DND-41 (cell line): ENCODE data around the gene NUDT5.
"Not testable (repeated sequence)": the region's sequence is repeated elsewhere in the genome, so short reads cannot be mapped to it uniquely, and the experiment has no call there.

ENCODE experiments used
- ATAC-seq: fragments of 200-7000 bp; cut with Tn5 transposase; 3 replicates; pipeline ENCODE4 v1.9.1; 2021; ENCODE audit warnings: low read depth; ENCODE audit not compliant: insufficient read depth
- DNase-seq: peaks from one replicate; pipeline ENCODE4 v3.0.0-alpha.2; 2020
- H2AFZ ChIP-seq: 2 replicates; pipeline ENCODE4 v1.6.0; 2012; ENCODE audit warnings: low read depth, low read length
- H3K27ac ChIP-seq: 2 replicates; pipeline ENCODE4 v1.5.1; 2012; ENCODE audit warnings: low read length, inconsistent platforms
- H3K27me3 ChIP-seq: fragments of 200-600 bp; sonication (generic); 2 replicates; pipeline ENCODE4 v1.6.0; 2012; ENCODE audit warnings: low read length, mild to moderate bottlenecking, inconsistent platforms; ENCODE audit not compliant: insufficient read depth, poor library complexity
- H3K36me3 ChIP-seq: 2 replicates; pipeline ENCODE4 v1.5.1; 2012; ENCODE audit warnings: low read length, inconsistent platforms; ENCODE audit not compliant: insufficient read depth
- H3K4me1 ChIP-seq: 2 replicates; pipeline ENCODE4 v1.5.1; 2012; ENCODE audit warnings: mild to moderate bottlenecking, low read length; ENCODE audit not compliant: insufficient read depth
- H3K4me2 ChIP-seq: 2 replicates; pipeline ENCODE4 v1.6.0; 2012; ENCODE audit warnings: mild to moderate bottlenecking, moderate library complexity, low read length, inconsistent platforms; ENCODE audit not compliant: insufficient read depth
- H3K4me3 ChIP-seq, 2 experiments: fragments of 200-600 bp in 1 of 2; shearing (Covaris generic) in 1 of 2; 2 replicates each; pipeline ENCODE4 v1.5.1; 2012 to 2016; ENCODE audit warnings: inconsistent platforms in 2 of 2, low read length in 2 of 2, mild to moderate bottlenecking in 2 of 2, low read depth in 1 of 2, moderate library complexity in 1 of 2
- H3K79me2 ChIP-seq: 2 replicates; pipeline ENCODE4 v1.6.0; 2012; ENCODE audit warnings: low read length, inconsistent platforms; ENCODE audit not compliant: insufficient read depth
- H3K9ac ChIP-seq: 2 replicates; pipeline ENCODE4 v1.6.0; 2012; ENCODE audit warnings: low read depth, mild to moderate bottlenecking, inconsistent platforms, low read length, moderate library complexity
- H3K9me3 ChIP-seq: 2 replicates; pipeline ENCODE4 v1.5.1; 2012; ENCODE audit warnings: low read length, moderate library complexity, mild to moderate bottlenecking, inconsistent platforms; ENCODE audit not compliant: insufficient read depth, severe bottlenecking
- H4K20me1 ChIP-seq: 2 replicates; pipeline ENCODE4 v1.6.0; 2012; ENCODE audit warnings: low read length; ENCODE audit not compliant: insufficient read depth
- EZH2 ChIP-seq: IDR thresholded peaks from 3 replicates; pipeline ENCODE4 v1.6.1; 2012; ENCODE audit warnings: borderline replicate concordance, low read depth, mild to moderate bottlenecking, moderate library complexity, low read length, inconsistent platforms; ENCODE audit not compliant: severe bottlenecking
- TF ChIP-seq, protein P1 (sequence below): IDR thresholded peaks from 2 replicates; pipeline ENCODE4 v1.5.1; 2012; ENCODE audit warnings: borderline replicate concordance, low read length, moderate library complexity, mild to moderate bottlenecking; ENCODE audit not compliant: poor library complexity, severe bottlenecking; ENCODE audit errors: extremely low read depth

The NUDT5 gene

DNA sequence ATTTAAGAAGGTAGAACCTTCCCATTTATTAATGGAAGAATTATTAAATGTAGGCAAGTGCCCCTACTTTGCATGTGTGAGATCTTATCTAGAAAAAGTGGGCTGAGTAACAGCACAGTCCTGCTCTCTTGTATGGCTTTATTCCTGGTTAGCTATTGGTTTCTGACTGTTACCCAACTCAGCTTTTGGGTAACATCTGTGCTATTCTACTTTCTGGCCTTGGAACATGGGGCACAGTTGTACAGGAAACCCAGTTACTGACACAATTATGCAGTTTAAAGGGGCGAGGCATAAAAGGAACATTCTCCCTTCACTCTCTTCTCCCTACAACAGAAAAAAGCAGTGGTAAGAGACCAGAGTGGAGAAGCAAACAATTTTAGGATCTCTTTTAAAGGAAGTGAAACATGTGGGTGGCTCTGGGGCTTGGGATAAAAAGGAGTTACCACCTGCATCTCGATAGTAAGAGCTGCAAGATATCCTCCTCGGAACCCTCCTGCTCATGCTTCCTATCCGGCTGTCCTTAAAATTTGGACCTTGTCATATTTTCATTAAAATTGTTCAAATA is 16.0 kb downstream of the NUDT5 start:
- no peaks in the 10 kb centered on the region for H3K79me2 ChIP-seq
- H3K4me2 ChIP-seq = no peak overlapping the region
- no peak for TF ChIP-seq EZH2
- TF ChIP-seq, protein P1, sequence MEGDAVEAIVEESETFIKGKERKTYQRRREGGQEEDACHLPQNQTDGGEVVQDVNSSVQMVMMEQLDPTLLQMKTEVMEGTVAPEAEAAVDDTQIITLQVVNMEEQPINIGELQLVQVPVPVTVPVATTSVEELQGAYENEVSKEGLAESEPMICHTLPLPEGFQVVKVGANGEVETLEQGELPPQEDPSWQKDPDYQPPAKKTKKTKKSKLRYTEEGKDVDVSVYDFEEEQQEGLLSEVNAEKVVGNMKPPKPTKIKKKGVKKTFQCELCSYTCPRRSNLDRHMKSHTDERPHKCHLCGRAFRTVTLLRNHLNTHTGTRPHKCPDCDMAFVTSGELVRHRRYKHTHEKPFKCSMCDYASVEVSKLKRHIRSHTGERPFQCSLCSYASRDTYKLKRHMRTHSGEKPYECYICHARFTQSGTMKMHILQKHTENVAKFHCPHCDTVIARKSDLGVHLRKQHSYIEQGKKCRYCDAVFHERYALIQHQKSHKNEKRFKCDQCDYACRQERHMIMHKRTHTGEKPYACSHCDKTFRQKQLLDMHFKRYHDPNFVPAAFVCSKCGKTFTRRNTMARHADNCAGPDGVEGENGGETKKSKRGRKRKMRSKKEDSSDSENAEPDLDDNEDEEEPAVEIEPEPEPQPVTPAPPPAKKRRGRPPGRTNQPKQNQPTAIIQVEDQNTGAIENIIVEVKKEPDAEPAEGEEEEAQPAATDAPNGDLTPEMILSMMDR = no peak

DNA sequence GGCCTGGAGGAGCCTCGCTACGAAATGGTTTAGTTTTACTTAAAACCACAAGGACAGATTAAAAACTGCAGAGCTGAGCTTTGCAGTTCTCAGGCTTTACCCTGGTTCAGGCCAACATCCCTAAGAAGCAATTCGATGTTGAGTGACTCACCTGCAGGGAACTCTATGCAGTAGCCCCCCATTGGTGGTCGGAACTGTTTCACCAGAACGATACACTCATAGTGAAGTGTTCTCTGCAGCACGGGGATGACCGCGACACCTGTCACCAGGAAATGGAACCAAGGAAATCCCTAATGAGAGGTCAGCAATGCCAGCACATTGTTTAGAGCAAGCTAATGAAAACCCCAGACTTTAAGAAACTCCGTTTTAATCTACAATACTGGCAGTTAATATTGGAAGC is 18.0 kb downstream of the NUDT5 start:
- Histone ChIP-seq H3K9ac (no peak overlapping the region), H3K4me1 (no peaks in the 10 kb centered on the region), H3K79me2 (no peaks in the 10 kb centered on the region), H3K4me2 (no peak overlapping the region), H2AFZ (no peak overlapping the region), H3K4me3 (no peak overlapping the region), H3K27me3 (no peaks in the 10 kb centered on the region), H3K27ac (no peak overlapping the region), H4K20me1 (no peaks in the 10 kb centered on the region), H3K36me3 (peaks cover 57% of the 10 kb centered on the region), H3K9me3 (no peaks in the 10 kb centered on the region)
- DNase-seq (no peak), ATAC-seq (no peak)
- TF ChIP-seq EZH2 = no peak
- TF ChIP-seq, protein P1 = no peak

More for the DNA sequence above, 16.0 kb downstream of the NUDT5 start:
- Histone ChIP-seq H2AFZ (no peak overlapping the region), H4K20me1 (no peaks in the 10 kb centered on the region), H3K36me3 (peaks cover 60% of the 10 kb centered on the region), H3K27ac (no peak overlapping the region), H3K9me3 (no peaks in the 10 kb centered on the region), H3K27me3 (no peaks in the 10 kb centered on the region), H3K4me1 (no peaks in the 10 kb centered on the region), H3K4me3 (no peak overlapping the region), H3K9ac (no peak overlapping the region)
- no peak for DNase-seq
- ATAC-seq = no peak

DNA sequence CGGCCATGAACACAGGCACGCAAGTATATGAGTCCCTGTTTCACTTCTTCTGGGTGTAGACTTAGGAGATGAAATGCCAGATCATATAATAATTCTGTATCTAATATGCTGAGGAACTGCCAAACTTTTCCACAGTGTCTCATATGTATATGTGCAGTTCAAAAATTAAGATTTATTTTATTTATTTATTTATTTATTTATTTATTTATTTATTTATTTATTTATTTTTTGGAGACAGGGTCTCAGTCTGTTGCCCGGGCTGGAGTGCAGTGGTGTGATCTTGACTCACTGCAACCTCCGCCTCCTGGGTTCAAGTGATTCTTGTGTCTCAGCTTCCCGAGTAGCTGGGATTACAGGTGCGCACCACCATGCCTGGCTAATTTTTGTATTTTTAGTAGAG is 24.2 kb downstream of the NUDT5 start:
- not testable (repeated sequence) for H3K4me3 ChIP-seq, H2AFZ ChIP-seq, H3K27me3 ChIP-seq, ATAC-seq, H3K9ac ChIP-seq, H3K4me1 ChIP-seq, DNase-seq, H3K27ac ChIP-seq, H4K20me1 ChIP-seq, H3K9me3 ChIP-seq, H3K4me2 ChIP-seq, H3K79me2 ChIP-seq
- peaks cover 70% of the 10 kb centered on the region for H3K36me3 ChIP-seq

DNA sequence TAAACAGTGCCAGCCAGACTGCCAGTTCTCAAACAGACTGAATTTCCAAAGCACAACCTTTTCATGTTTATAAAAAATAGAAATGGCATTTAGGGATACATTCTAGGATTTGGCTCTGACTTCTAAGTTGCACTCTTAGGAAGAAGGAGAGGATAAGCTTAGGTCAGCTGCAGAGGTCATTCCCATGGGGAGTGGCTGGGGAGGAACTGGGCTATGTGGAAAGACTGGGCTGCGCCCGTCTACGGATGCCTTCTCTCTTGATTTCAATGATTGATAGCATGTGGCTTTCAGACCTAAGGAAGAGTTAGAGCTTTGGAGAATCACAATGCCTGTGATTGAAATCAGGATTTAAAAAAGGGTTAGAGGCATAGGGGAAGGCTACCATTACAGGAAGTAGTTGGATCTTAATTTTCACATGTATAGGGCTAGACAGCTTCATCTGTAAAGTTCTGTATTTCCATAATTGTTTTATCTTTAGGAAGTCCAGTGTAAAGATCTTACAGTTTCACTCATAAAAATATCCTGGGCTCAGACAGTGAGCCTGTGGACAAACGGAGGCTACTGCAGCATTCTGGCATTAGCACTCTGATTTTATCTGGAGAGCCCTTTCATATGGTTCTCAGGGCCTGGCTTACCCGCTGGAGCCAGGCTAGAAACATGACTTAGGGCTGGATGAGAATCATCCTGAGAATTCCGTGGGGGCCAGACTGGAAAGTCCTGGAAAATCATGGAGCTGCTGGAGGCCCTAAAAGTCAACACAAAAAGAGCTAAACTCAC is 29.5 kb downstream of the NUDT5 start:
- Histone ChIP-seq H3K4me2 (no peak overlapping the region), H3K27ac (no peak overlapping the region), H3K9ac (no peak overlapping the region), H3K9me3 (no peaks in the 10 kb centered on the region), H2AFZ (no peak overlapping the region), H3K79me2 (no peaks in the 10 kb centered on the region), H3K4me1 (no peaks in the 10 kb centered on the region), H3K27me3 (no peaks in the 10 kb centered on the region), H3K36me3 (peaks cover 94% of the 10 kb centered on the region), H4K20me1 (no peaks in the 10 kb centered on the region), H3K4me3 (no peak overlapping the region)
- TF ChIP-seq EZH2 = no peak
- TF ChIP-seq, protein P1 = no peak
- ATAC-seq (no peak), DNase-seq (no peak)
